K562 (cell line): ENCODE results near the gene PACSIN1. TPM values are rescaled to one million over a fixed set of nuclear protein-coding genes. Genes with fewer than 3 reads are reported as not detected.

Experiments used
- ATAC-seq: fragments of 200-7000 bp; cut with Tn5 transposase; 3 replicates; pipeline ENCODE4 v1.9.1; 2020; ENCODE audit warnings: moderate library complexity
- BruUV-seq: library from RNA; stranded (reverse); fragments of 400-500 nt; replicated peaks from 2 replicates; lab custom pipeline; 2021; lab: Mats Ljungman, UMichigan
- CTCF ChIA-PET: fragments of 300-600 bp; formaldehyde crosslinking; extraction: SDS; loops from one replicate; lab custom pipeline; 2021; ENCODE audit warnings: low intra/inter-chr PET ratio; lab: Yijun Ruan, JAX
- POLR2A ChIA-PET: fragments of 300-600, 350-650 bp; sonication (Branson Sonifier 250); formaldehyde crosslinking; extraction: SDS; loops from one replicate; lab custom pipeline; 2021; ENCODE audit warnings: antibody characterized with exemption, inconsistent platforms; lab: Yijun Ruan, JAX
- DNase-seq, 4 experiments: peaks; one replicate each; pipeline versions ENCODE4 v3.0.0 to v3.0.0-alpha.2; 2011 to 2018; ENCODE audit warnings: low spot score in 3 of 4, mixed read lengths in 3 of 4; ENCODE audit errors: extremely low read depth in 1 of 4
- FAIRE-seq: peaks from 2 replicates; lab custom pipeline; 2011; peaks lifted over from hg19 to GRCh38; lab: Jason Lieb, UNC
- H2AFZ ChIP-seq: 2 replicates; pipeline ENCODE4 v1.6.0; 2011; ENCODE audit warnings: low read depth, low read length, control low read depth, inconsistent platforms
- H3K27ac ChIP-seq: fragments of 200-600 bp; 3 replicates; pipeline ENCODE4 v1.8.0; 2011; ENCODE audit warnings: low read depth, mild to moderate bottlenecking, control low read depth, inconsistent platforms, low read length, moderate library complexity, mixed read lengths; ENCODE audit errors: extremely low read depth
- H3K27me3 ChIP-seq, 2 experiments: fragments of 300-600 bp in 1 of 2; 2 replicates in 1 of 2; 3 replicates in 1 of 2; pipeline versions ENCODE4 v1.6.0 to v1.8.0; 2011; ENCODE audit warnings: inconsistent platforms in 2 of 2, low read length in 2 of 2, mild to moderate bottlenecking in 1 of 2, mixed read lengths in 1 of 2, moderate library complexity in 1 of 2; ENCODE audit not compliant: control insufficient read depth in 2 of 2, insufficient read depth in 2 of 2
- H3K36me3 ChIP-seq: fragments of 300-600 bp; 3 replicates; pipeline ENCODE4 v1.8.0; 2011; ENCODE audit warnings: mild to moderate bottlenecking, low read length, inconsistent platforms; ENCODE audit not compliant: control insufficient read depth, insufficient read depth
- H3K4me1 ChIP-seq, 2 experiments: fragments of 200-600 bp in 1 of 2; replicated peaks in 1 of 2; 2 replicates in 1 of 2; 3 replicates in 1 of 2; pipeline versions ENCODE4 v1.5.1 to v1.8.0; 2011; ENCODE audit warnings: inconsistent platforms in 2 of 2, low read length in 2 of 2, mild to moderate bottlenecking in 1 of 2, mixed read lengths in 1 of 2, moderate library complexity in 1 of 2; ENCODE audit not compliant: control insufficient read depth in 2 of 2, insufficient read depth in 2 of 2
- H3K4me2 ChIP-seq: 2 replicates; pipeline ENCODE4 v1.6.1; 2011; ENCODE audit warnings: low read length, control low read depth, inconsistent platforms, mixed read lengths; ENCODE audit not compliant: insufficient read depth
- H3K4me3 ChIP-seq: fragments of 200-600 bp; sonication (generic), shearing (Covaris generic); 2 replicates; pipeline ENCODE4 v1.5.1; 2016; ENCODE audit warnings: control low read depth, inconsistent platforms
- H3K79me2 ChIP-seq: fragments of 200-600 bp; 3 replicates; pipeline ENCODE4 v1.8.0; 2011; ENCODE audit warnings: low read length, inconsistent platforms; ENCODE audit not compliant: control insufficient read depth, insufficient read depth
- H3K9ac ChIP-seq, 2 experiments: 2 replicates each; pipeline versions ENCODE4 v1.6.0 to v1.6.1; 2011; ENCODE audit warnings: low read depth in 2 of 2, low read length in 2 of 2, control low read depth in 1 of 2, inconsistent platforms in 1 of 2, mild to moderate bottlenecking in 1 of 2, mixed read lengths in 1 of 2; ENCODE audit not compliant: insufficient read depth in 1 of 2
- H3K9me1 ChIP-seq: one replicate; pipeline ENCODE4 v1.6.0; 2011; ENCODE audit warnings: inconsistent platforms, mild to moderate bottlenecking, low read length, moderate library complexity; ENCODE audit not compliant: control insufficient read depth, insufficient read depth
- H3K9me3 ChIP-seq: replicated peaks from 2 replicates; pipeline ENCODE4 v1.5.1; 2011; ENCODE audit warnings: low read depth, low read length, inconsistent platforms; ENCODE audit not compliant: control insufficient read depth, insufficient read depth
- H4K20me1 ChIP-seq: replicated peaks from 2 replicates; pipeline ENCODE4 v1.6.1; 2011; ENCODE audit warnings: low read length, inconsistent platforms, mixed read lengths; ENCODE audit not compliant: control insufficient read depth, insufficient read depth
- AFF1 ChIP-seq, 2 experiments: fragments of 450-650 bp; IDR thresholded peaks; 2 replicates each; pipeline ENCODE4 v1.6.1; 2018; ENCODE audit warnings: mild to moderate bottlenecking in 2 of 2, low read depth in 1 of 2; ENCODE audit not compliant: partially characterized antibody in 2 of 2
- CCAR2 ChIP-seq: fragments of 200-400 bp; formaldehyde crosslinking; IDR thresholded peaks from 2 replicates; pipeline ENCODE4 v1.6.1; 2017; ENCODE audit warnings: mild to moderate bottlenecking, low read depth, low read length
- MBD2 ChIP-seq: sonication (generic); IDR thresholded peaks from 2 replicates; pipeline ENCODE4 v1.6.1; 2016; ENCODE audit warnings: low read depth, borderline replicate concordance
- NFIC ChIP-seq: fragments of 450-650 bp; IDR thresholded peaks from 2 replicates; pipeline ENCODE4 v1.6.1; 2017; ENCODE audit warnings: mild to moderate bottlenecking, inconsistent platforms
- PHF20 ChIP-seq: fragments of 450-650 bp; IDR thresholded peaks from 2 replicates; pipeline ENCODE4 v1.6.1; 2018; ENCODE audit not compliant: partially characterized antibody
- RBBP5 ChIP-seq: fragments of 200-600 bp; sonication (generic); IDR thresholded peaks from 2 replicates; pipeline ENCODE4 v1.6.1; 2012; ENCODE audit warnings: borderline replicate concordance, mild to moderate bottlenecking, low read length, control low read depth, inconsistent platforms; ENCODE audit not compliant: insufficient read depth, poor library complexity, severe bottlenecking
- RERE ChIP-seq: sonication (generic); formaldehyde crosslinking; IDR thresholded peaks from 2 replicates; pipeline ENCODE4 v1.8.0; 2023; ENCODE audit warnings: missing genetic modification reagents, mild to moderate bottlenecking, borderline replicate concordance
- RFX1 ChIP-seq: fragments of 450-650 bp; IDR thresholded peaks from 2 replicates; pipeline ENCODE4 v1.6.1; 2016; ENCODE audit warnings: mild to moderate bottlenecking, moderate library complexity
- SUPT5H ChIP-seq: fragments of 450-650 bp; IDR thresholded peaks from 2 replicates; pipeline ENCODE4 v1.6.1; 2016
- TRIM25 ChIP-seq: fragments of 450-650 bp; IDR thresholded peaks from 2 replicates; pipeline ENCODE4 v1.7.0; 2016; ENCODE audit warnings: borderline replicate concordance
- WGBS: fragments of 100-300 bp; shearing (Covaris generic); methylation state at CpG from one replicate; pipeline ENCODE4 v1.1.6; 2016; ENCODE audit warnings: low coverage, mixed read lengths; ENCODE audit not compliant: insufficient coverage; ENCODE audit errors: missing lambda C conversion rate; 5-methylcytosine and 5-hydroxymethylcytosine counted together
- in situ Hi-C: fragments of 300-500 bp; cut with MboI; formaldehyde crosslinking; loops from 4 replicates; pipeline ENCODE4 v1.15.0; 2018; ENCODE audit warnings: inconsistent platforms, mixed read lengths
- intact Hi-C: fragments of 100-400 bp; cut with micrococcal nuclease; formaldehyde crosslinking; loops from 2 replicates; pipeline ENCODE4 v1.14.2; 2022
- polyA plus RNA-seq, 8 experiments: library from polyadenylated mRNA; depleted of rRNA in 4 of 8; stranded (reverse) in 5 of 8; unstranded in 3 of 8; fragments of >200 nt; fragmentation: Nextera tagmentation in 2 of 8; fragmentation: Illumina TruSeq in 1 of 8; extraction: Ambion mirVana in 2 of 8; extraction: Trizol in 1 of 8; gene quantifications; 2 replicates each; pipeline versions ENCODE4 v1.2.1 to v1.2.3, GENCODE V29; 2011 to 2014; ENCODE audit warnings: inconsistent platforms in 1 of 8, missing spikeins in 1 of 8
- total RNA-seq, 7 experiments: library from RNA; depleted of rRNA in 6 of 7; stranded (reverse); fragments of >200 nt in 6 of 7; fragmentation: Illumina TruSeq in 2 of 7; extraction: Trizol in 2 of 7; gene quantifications; 2 replicates each; pipeline versions ENCODE4 v1.2.1 to v1.2.3, GENCODE V29; 2011 to 2021; ENCODE audit warnings: low replicate concordance in 1 of 7

The PACSIN1 gene
- total and polyA plus RNA-seq, 9 of the 15 experiments (the other 6 are each of a cell fraction or from before 2014, with no cell fraction given) = 0.01 to 1.7 (median 0.45) TPM

- H4K20me1 ChIP-seq = no peaks in the 10 kb centered on the region; the same call in 1 of the 2 replicates
- CTCF ChIA-PET = no interaction called here
- WGBS = 45% methylated on average over 8 of the region's 8 CpGs
- H3K36me3 ChIP-seq = no peaks in the 10 kb centered on the region
- no TSS peak for BruUV-seq
- ATAC-seq = no peak
- POLR2A ChIA-PET = interaction anchor here (0.8 to 1.7 kb wide), 5 partner anchors 9 to 56 kb away, joined by 3 to 6 read pairs (median 3); no protein-coding TSS in a partner anchor
- H3K79me2 ChIP-seq = no peaks in the 10 kb centered on the region
- H3K9me1 ChIP-seq = no peaks in the 10 kb centered on the region
- H3K9ac ChIP-seq = peak overlapping the region in 1 of 2 experiments; percentile 20; a peak in 1 of 4 replicates
- intact Hi-C loops (no loop called here), in situ Hi-C loops (no loop called here)
- FAIRE-seq = no peak
- H3K27me3 ChIP-seq = no peaks in the 10 kb centered on the region
- H3K4me1 ChIP-seq = peaks cover 10 to 38% of the 10 kb centered on the region in 2 experiments; a peak in 4 of 5 replicates
- DNase-seq = no peak
- H3K4me2 ChIP-seq = no peak overlapping the region
- H3K27ac ChIP-seq = no peak overlapping the region
- no peak overlapping the region for H2AFZ ChIP-seq
- H3K4me3 ChIP-seq = no peak overlapping the region
- H3K9me3 ChIP-seq = no peaks in the 10 kb centered on the region
- TF ChIP-seq RBBP5 (no peak), RERE (CRISPR knock-in tag) (0 out of 2 replicates have a peak, but pooled peaks have one; percentile 63), CCAR2 (no peak), RFX1 (no peak), MBD2 (no peak), AFF1 (IDR thresholded peaks at IDR 0.05; ENCODE audit: low read depth in 1 of 2, partially characterized antibody in 2 of 2) (no peak), TRIM25 (no peak), NFIC (peak; percentile 89), PHF20 (no peak), SUPT5H (peak; percentile 24; the same call in 1 of the 2 replicates)
These were observed 107.8 kb downstream of the PACSIN1 start for GRCh38 chr6:34573567-34574183.
